IMR-90 (cell line): ENCODE measurements around the gene NDUFB11. TPM values are rescaled to one million over a fixed set of nuclear protein-coding genes. Genes with fewer than 3 reads are reported as not detected.

ENCODE experiments used
- ATAC-seq: fragments of 200-7000 bp; cut with Tn5 transposase; 2 replicates; pipeline ENCODE4 v1.9.1; 2020; ENCODE audit warnings: low read depth, mild to moderate bottlenecking, moderate library complexity
- BruUV-seq: library from RNA; stranded (reverse); fragments of 400-500 nt; replicated peaks from 2 replicates; lab custom pipeline; 2021; lab: Mats Ljungman, UMichigan
- CTCF ChIA-PET: fragments of 300-600 bp; formaldehyde crosslinking; extraction: SDS; loops from one replicate; lab custom pipeline; 2021; ENCODE audit warnings: antibody characterized with exemption; lab: Yijun Ruan, JAX
- POLR2A ChIA-PET: fragments of 300-600 bp; sonication (Branson Sonifier 250); formaldehyde crosslinking; loops from one replicate; lab custom pipeline; 2022; ENCODE audit warnings: antibody characterized with exemption; ENCODE audit not compliant: unreplicated experiment; lab: Charles Lee
- DNase-seq: peaks from one replicate; pipeline ENCODE4 v3.0.0; 2013
- H2AFZ ChIP-seq: replicated peaks from 2 replicates; pipeline ENCODE3; 2013; ENCODE audit warnings: low read length, mild to moderate bottlenecking; ENCODE audit not compliant: poor library complexity
- H2AK5ac ChIP-seq: 2 replicates; pipeline ENCODE4 v1.6.1; 2013; ENCODE audit warnings: low read depth, low read length, inconsistent platforms
- H2AK9ac ChIP-seq: replicated peaks from 2 replicates; pipeline ENCODE3; 2013; ENCODE audit warnings: mild to moderate bottlenecking, low read depth, low read length, moderate library complexity; ENCODE audit not compliant: poor library complexity
- H2BK120ac ChIP-seq: 2 replicates; pipeline ENCODE4 v1.6.1; 2013; ENCODE audit warnings: low read depth, low read length, inconsistent platforms
- H2BK15ac ChIP-seq: 3 replicates; pipeline ENCODE4 v1.6.1; 2013; ENCODE audit warnings: low read depth, low read length, inconsistent platforms
- H2BK20ac ChIP-seq: 2 replicates; pipeline ENCODE4 v1.6.1; 2013; ENCODE audit warnings: low read depth, mild to moderate bottlenecking, inconsistent platforms, low read length, moderate library complexity
- H2BK5ac ChIP-seq: 2 replicates; pipeline ENCODE4 v1.6.1; 2013; ENCODE audit warnings: mild to moderate bottlenecking, low read depth, low read length, inconsistent platforms; ENCODE audit not compliant: poor library complexity, severe bottlenecking
- H3K14ac ChIP-seq: replicated peaks from 2 replicates; pipeline ENCODE4 v1.6.1; 2013; ENCODE audit warnings: low read depth, low read length, inconsistent platforms
- H3K18ac ChIP-seq: 2 replicates; pipeline ENCODE4 v1.6.1; 2013; ENCODE audit warnings: low read depth, low read length, control low read depth
- H3K23ac ChIP-seq: 2 replicates; pipeline ENCODE4 v1.6.1; 2013; ENCODE audit warnings: low read depth, low read length, inconsistent platforms
- H3K27ac ChIP-seq: 2 replicates; pipeline ENCODE4 v1.5.1; 2013; ENCODE audit warnings: mild to moderate bottlenecking, control low read depth, low read length; ENCODE audit not compliant: insufficient read depth
- H3K27me3 ChIP-seq: 2 replicates; pipeline ENCODE4 v1.6.1; 2013; ENCODE audit warnings: low read length; ENCODE audit not compliant: control insufficient read depth, insufficient read depth
- H3K36me3 ChIP-seq: 2 replicates; pipeline ENCODE4 v1.6.1; 2013; ENCODE audit warnings: low read length, mixed read lengths; ENCODE audit not compliant: control insufficient read depth, insufficient read depth
- H3K4ac ChIP-seq: 2 replicates; pipeline ENCODE4 v1.6.1; 2013; ENCODE audit warnings: low read depth, low read length, inconsistent platforms
- H3K4me1 ChIP-seq: 2 replicates; pipeline ENCODE4 v1.6.1; 2013; ENCODE audit warnings: low read length, mixed read lengths; ENCODE audit not compliant: control insufficient read depth, insufficient read depth
- H3K4me2 ChIP-seq: 2 replicates; pipeline ENCODE4 v1.6.1; 2013; ENCODE audit warnings: low read depth, mild to moderate bottlenecking, control low read depth, low read length, moderate library complexity
- H3K4me3 ChIP-seq: 2 replicates; pipeline ENCODE4 v1.5.1; 2013; ENCODE audit warnings: low read depth, mild to moderate bottlenecking, control low read depth, low read length, moderate library complexity; ENCODE audit not compliant: insufficient read depth
- H3K56ac ChIP-seq: 2 replicates; pipeline ENCODE4 v1.6.1; 2013; ENCODE audit warnings: low read length, inconsistent platforms; ENCODE audit not compliant: insufficient read depth; ENCODE audit errors: extremely low read depth
- H3K79me1 ChIP-seq, 2 experiments: 2 replicates each; pipeline ENCODE4 v1.6.1; 2013; ENCODE audit warnings: low read length in 2 of 2, inconsistent platforms in 1 of 2, low read depth in 1 of 2
- H3K9ac ChIP-seq: 2 replicates; pipeline ENCODE4 v1.6.1; 2013; ENCODE audit warnings: low read depth, low read length, control low read depth
- H3K9me1 ChIP-seq: 2 replicates; pipeline ENCODE4 v1.6.1; 2013; ENCODE audit warnings: low read length, inconsistent platforms; ENCODE audit not compliant: insufficient read depth
- H3K9me3 ChIP-seq: 2 replicates; pipeline ENCODE4 v1.6.1; 2013; ENCODE audit warnings: low read length; ENCODE audit not compliant: control insufficient read depth, insufficient read depth
- H4K20me1 ChIP-seq: 2 replicates; pipeline ENCODE4 v1.6.1; 2013; ENCODE audit warnings: low read length, inconsistent platforms; ENCODE audit not compliant: insufficient read depth
- H4K5ac ChIP-seq: 2 replicates; pipeline ENCODE4 v1.6.1; 2013; ENCODE audit warnings: mild to moderate bottlenecking, low read depth, low read length, control low read depth
- H4K8ac ChIP-seq, 2 experiments: 2 replicates each; pipeline ENCODE4 v1.6.1; 2013; ENCODE audit warnings: low read depth in 2 of 2, low read length in 2 of 2, control low read depth in 1 of 2, inconsistent platforms in 1 of 2
- H4K91ac ChIP-seq: 2 replicates; pipeline ENCODE4 v1.6.1; 2013; ENCODE audit warnings: low read depth, low read length, inconsistent platforms; ENCODE audit not compliant: insufficient read depth
- POLR2A ChIP-seq: IDR thresholded peaks from 2 replicates; pipeline ENCODE4 v1.6.1; 2012; ENCODE audit warnings: mild to moderate bottlenecking, low read depth, low read length
- WGBS, 2 experiments: methylation state at CpG; one replicate each; pipeline versions ENCODE4 v1.1.5 to v1.1.7; 2013; ENCODE audit warnings: missing lambda C conversion rate in 2 of 2; ENCODE audit not compliant: insufficient read length in 1 of 2; ENCODE audit errors: extremely low coverage in 2 of 2; 5-methylcytosine and 5-hydroxymethylcytosine counted together
- dilution Hi-C: fragments of 300-500 bp; cut with HindIII; formaldehyde crosslinking; loops from one replicate; pipeline ENCODE4 v1.14.3; 2018; ENCODE audit warnings: low sequenced_read_pairs; ENCODE audit not compliant: unreplicated experiment
- in situ Hi-C: fragments of 300-500 bp; cut with MboI; formaldehyde crosslinking; loops from 3 replicates; pipeline ENCODE4 v1.14.3; 2019; ENCODE audit warnings: low sequenced_read_pairs, inconsistent platforms, mixed read lengths
- intact Hi-C: fragments of 100-400 bp; cut with micrococcal nuclease; formaldehyde crosslinking; loops from 2 replicates; pipeline ENCODE4 v1.10.0; 2022
- polyA plus RNA-seq, 3 experiments: library from polyadenylated mRNA; depleted of rRNA; stranded (reverse); fragments of >200 nt; gene quantifications; 2 replicates each; pipeline ENCODE4 v1.2.3, GENCODE V29; 2012; ENCODE audit warnings: low replicate concordance in 1 of 3
- total RNA-seq: library from RNA; depleted of rRNA; stranded (reverse); fragments of >200 nt; gene quantifications from 2 replicates; pipeline ENCODE4 v1.2.3, GENCODE V29; 2012

The NDUFB11 gene
- total and polyA plus RNA-seq, 2 of the 4 experiments (the other 2 are of a cell fraction), result 17.0 to 58.3 TPM

- no peak overlapping the region for H3K18ac ChIP-seq
- H3K4me2 ChIP-seq, result no peak overlapping the region
- H2AFZ ChIP-seq, result no peak overlapping the region
- no peak overlapping the region for H3K4me3 ChIP-seq
- no peak overlapping the region for H3K27ac ChIP-seq
- H4K5ac ChIP-seq, result no peak overlapping the region
- ChIA-PET CTCF (no interaction called here), POLR2A (no interaction called here)
- no peak for TF ChIP-seq POLR2A
- H3K23ac ChIP-seq, result no peak overlapping the region
- H3K79me1 ChIP-seq, result peaks cover 3% of the 10 kb centered on the region in 2 experiments; a peak in 1 of 4 replicates
- H3K27me3 ChIP-seq, result peaks cover 9% of the 10 kb centered on the region; the same call in 1 of the 2 replicates
- H4K20me1 ChIP-seq, result no peaks in the 10 kb centered on the region; the same call in 1 of the 2 replicates
- no peak overlapping the region for H2BK20ac ChIP-seq
- no TSS peak for BruUV-seq
- H2AK5ac ChIP-seq, result no peak overlapping the region
- H3K36me3 ChIP-seq, result peaks cover 24% of the 10 kb centered on the region
- H3K9me1 ChIP-seq, result no peaks in the 10 kb centered on the region
- no peak overlapping the region for H4K8ac ChIP-seq
- in situ Hi-C loops, result no loop called here
- ATAC-seq, result no peak
- no peaks in the 10 kb centered on the region for H3K4me1 ChIP-seq
- no peak overlapping the region for H3K14ac ChIP-seq
- H3K9ac ChIP-seq, result no peak overlapping the region
- H2BK120ac ChIP-seq, result no peak overlapping the region
- H3K4ac ChIP-seq, result no peak overlapping the region
- no peak overlapping the region for H3K56ac ChIP-seq
- no peak overlapping the region for H4K91ac ChIP-seq
- no CpG with 5 or more reads among the region's 4 CpGs for WGBS, 2 experiments
- dilution Hi-C loops, result no loop called here
- no peak for DNase-seq
- no peak overlapping the region for H2BK5ac ChIP-seq
- intact Hi-C loops, result no loop called here
- H2BK15ac ChIP-seq, result no peak overlapping the region
- H2AK9ac ChIP-seq, result no peak overlapping the region
- H3K9me3 ChIP-seq, result no peaks in the 10 kb centered on the region
These were observed 40.0 kb upstream of the NDUFB11 start for GRCh38 chrX:47184486-47184885.
